K562 (cell line): ENCODE results near the gene PRDM16. TPM values are rescaled to one million over a fixed set of nuclear protein-coding genes. Genes with fewer than 3 reads are reported as not detected.

Source experiments
- ATAC-seq: fragments of 200-7000 bp; cut with Tn5 transposase; 3 replicates; pipeline ENCODE4 v1.9.1; 2020; ENCODE audit warnings: moderate library complexity
- BruUV-seq: library from RNA; stranded (reverse); fragments of 400-500 nt; replicated peaks from 2 replicates; lab custom pipeline; 2021; lab: Mats Ljungman, UMichigan
- CTCF ChIA-PET: fragments of 300-600 bp; formaldehyde crosslinking; extraction: SDS; loops from one replicate; lab custom pipeline; 2021; ENCODE audit warnings: low intra/inter-chr PET ratio; lab: Yijun Ruan, JAX
- POLR2A ChIA-PET: fragments of 300-600, 350-650 bp; sonication (Branson Sonifier 250); formaldehyde crosslinking; extraction: SDS; loops from one replicate; lab custom pipeline; 2021; ENCODE audit warnings: antibody characterized with exemption, inconsistent platforms; lab: Yijun Ruan, JAX
- DNase-seq, 4 experiments: peaks; one replicate each; pipeline versions ENCODE4 v3.0.0 to v3.0.0-alpha.2; 2011 to 2018; ENCODE audit warnings: low spot score in 3 of 4, mixed read lengths in 3 of 4; ENCODE audit errors: extremely low read depth in 1 of 4
- FAIRE-seq: peaks from 2 replicates; lab custom pipeline; 2011; peaks lifted over from hg19 to GRCh38; lab: Jason Lieb, UNC
- H2AFZ ChIP-seq: 2 replicates; pipeline ENCODE4 v1.6.0; 2011; ENCODE audit warnings: low read depth, low read length, control low read depth, inconsistent platforms
- H3K27ac ChIP-seq: fragments of 200-600 bp; 3 replicates; pipeline ENCODE4 v1.8.0; 2011; ENCODE audit warnings: low read depth, mild to moderate bottlenecking, control low read depth, inconsistent platforms, low read length, moderate library complexity, mixed read lengths; ENCODE audit errors: extremely low read depth
- H3K27me3 ChIP-seq, 2 experiments: fragments of 300-600 bp in 1 of 2; 2 replicates in 1 of 2; 3 replicates in 1 of 2; pipeline versions ENCODE4 v1.6.0 to v1.8.0; 2011; ENCODE audit warnings: inconsistent platforms in 2 of 2, low read length in 2 of 2, mild to moderate bottlenecking in 1 of 2, mixed read lengths in 1 of 2, moderate library complexity in 1 of 2; ENCODE audit not compliant: control insufficient read depth in 2 of 2, insufficient read depth in 2 of 2
- H3K36me3 ChIP-seq: fragments of 300-600 bp; 3 replicates; pipeline ENCODE4 v1.8.0; 2011; ENCODE audit warnings: mild to moderate bottlenecking, low read length, inconsistent platforms; ENCODE audit not compliant: control insufficient read depth, insufficient read depth
- H3K4me1 ChIP-seq, 2 experiments: fragments of 200-600 bp in 1 of 2; replicated peaks in 1 of 2; 2 replicates in 1 of 2; 3 replicates in 1 of 2; pipeline versions ENCODE4 v1.5.1 to v1.8.0; 2011; ENCODE audit warnings: inconsistent platforms in 2 of 2, low read length in 2 of 2, mild to moderate bottlenecking in 1 of 2, mixed read lengths in 1 of 2, moderate library complexity in 1 of 2; ENCODE audit not compliant: control insufficient read depth in 2 of 2, insufficient read depth in 2 of 2
- H3K4me2 ChIP-seq: 2 replicates; pipeline ENCODE4 v1.6.1; 2011; ENCODE audit warnings: low read length, control low read depth, inconsistent platforms, mixed read lengths; ENCODE audit not compliant: insufficient read depth
- H3K4me3 ChIP-seq: fragments of 200-600 bp; sonication (generic), shearing (Covaris generic); 2 replicates; pipeline ENCODE4 v1.5.1; 2016; ENCODE audit warnings: control low read depth, inconsistent platforms
- H3K79me2 ChIP-seq: fragments of 200-600 bp; 3 replicates; pipeline ENCODE4 v1.8.0; 2011; ENCODE audit warnings: low read length, inconsistent platforms; ENCODE audit not compliant: control insufficient read depth, insufficient read depth
- H3K9ac ChIP-seq, 2 experiments: 2 replicates each; pipeline versions ENCODE4 v1.6.0 to v1.6.1; 2011; ENCODE audit warnings: low read depth in 2 of 2, low read length in 2 of 2, control low read depth in 1 of 2, inconsistent platforms in 1 of 2, mild to moderate bottlenecking in 1 of 2, mixed read lengths in 1 of 2; ENCODE audit not compliant: insufficient read depth in 1 of 2
- H3K9me1 ChIP-seq: one replicate; pipeline ENCODE4 v1.6.0; 2011; ENCODE audit warnings: inconsistent platforms, mild to moderate bottlenecking, low read length, moderate library complexity; ENCODE audit not compliant: control insufficient read depth, insufficient read depth
- H3K9me3 ChIP-seq: replicated peaks from 2 replicates; pipeline ENCODE4 v1.5.1; 2011; ENCODE audit warnings: low read depth, low read length, inconsistent platforms; ENCODE audit not compliant: control insufficient read depth, insufficient read depth
- H4K20me1 ChIP-seq: replicated peaks from 2 replicates; pipeline ENCODE4 v1.6.1; 2011; ENCODE audit warnings: low read length, inconsistent platforms, mixed read lengths; ENCODE audit not compliant: control insufficient read depth, insufficient read depth
- ARID1B ChIP-seq: fragments of 450-650 bp; IDR thresholded peaks from 2 replicates; pipeline ENCODE4 v1.6.1; 2016; ENCODE audit warnings: antibody characterized with exemption, mild to moderate bottlenecking, inconsistent platforms
- CEBPG ChIP-seq, 3 experiments: fragments of 200-800 bp in 1 of 3; sonication (Bioruptor generic) in 1 of 3; sonication (generic) in 1 of 3; formaldehyde crosslinking in 1 of 3; IDR thresholded peaks in 2 of 3; conservative IDR thresholded peaks in 1 of 3; 2 replicates each; pipeline versions ENCODE4 v1.6.1 to v1.8.0; 2016 to 2022; ENCODE audit warnings: missing compliant biosample characterization in 2 of 3, missing genetic modification characterization in 2 of 3, mild to moderate bottlenecking in 1 of 3, missing genetic modification reagents in 1 of 3
- E2F3 ChIP-seq: fragments of 250-450 bp; sonication (Bioruptor Pico); IDR thresholded peaks from 2 replicates; pipeline ENCODE4 v1.4.0; 2020; ENCODE audit warnings: mild to moderate bottlenecking
- EHMT2 ChIP-seq: fragments of 450-650 bp; IDR thresholded peaks from 2 replicates; pipeline ENCODE4 v1.6.1; 2018; ENCODE audit warnings: antibody characterized with exemption
- EP300 ChIP-seq: IDR thresholded peaks from 2 replicates; pipeline ENCODE4 v1.6.1; 2012; ENCODE audit warnings: low read length, improper control_type of control experiment
- EWSR1 ChIP-seq: fragments of 450-650 bp; IDR thresholded peaks from 2 replicates; pipeline ENCODE4 v1.6.1; 2018; ENCODE audit warnings: borderline replicate concordance, mild to moderate bottlenecking, low read depth, moderate library complexity; ENCODE audit not compliant: partially characterized antibody
- GATAD2A ChIP-seq: fragments of 450-650 bp; IDR thresholded peaks from 2 replicates; pipeline ENCODE4 v1.6.1; 2017
- HNRNPK ChIP-seq: fragments of 200-400 bp; formaldehyde crosslinking; IDR thresholded peaks from one replicate; pipeline ENCODE4 v1.6.1; 2018; ENCODE audit warnings: mild to moderate bottlenecking, low read depth, low read length; ENCODE audit not compliant: poor library complexity, severe bottlenecking
- KDM2B ChIP-seq: fragments of 250-450 bp; sonication (Bioruptor Pico); IDR thresholded peaks from 2 replicates; pipeline ENCODE4 v1.8.0; 2021; ENCODE audit warnings: mild to moderate bottlenecking, moderate library complexity
- MYC ChIP-seq, 2 experiments: fragments of 250-450 bp in 1 of 2; sonication (Bioruptor Pico) in 1 of 2; IDR thresholded peaks; 2 replicates each; pipeline versions ENCODE4 v1.5.1 to v1.6.1; 2012 to 2021; ENCODE audit warnings: low read depth in 2 of 2, borderline replicate concordance in 1 of 2, improper control_type of control experiment in 1 of 2, low read length in 1 of 2, mild to moderate bottlenecking in 1 of 2, moderate library complexity in 1 of 2
- NFIC ChIP-seq: fragments of 450-650 bp; IDR thresholded peaks from 2 replicates; pipeline ENCODE4 v1.6.1; 2017; ENCODE audit warnings: mild to moderate bottlenecking, inconsistent platforms
- SP1 ChIP-seq: sonication (generic); formaldehyde crosslinking; IDR thresholded peaks from 2 replicates; pipeline ENCODE4 v1.8.1; 2022; ENCODE audit warnings: mild to moderate bottlenecking, missing genetic modification reagents
- ZC3H4 ChIP-seq: sonication (generic); formaldehyde crosslinking; IDR thresholded peaks from 2 replicates; pipeline ENCODE4 v1.9.0; 2021; ENCODE audit warnings: missing genetic modification reagents, borderline replicate concordance
- WGBS: fragments of 100-300 bp; shearing (Covaris generic); methylation state at CpG from one replicate; pipeline ENCODE4 v1.1.6; 2016; ENCODE audit warnings: low coverage, mixed read lengths; ENCODE audit not compliant: insufficient coverage; ENCODE audit errors: missing lambda C conversion rate; 5-methylcytosine and 5-hydroxymethylcytosine counted together
- in situ Hi-C: fragments of 300-500 bp; cut with MboI; formaldehyde crosslinking; loops from 4 replicates; pipeline ENCODE4 v1.15.0; 2018; ENCODE audit warnings: inconsistent platforms, mixed read lengths
- intact Hi-C: fragments of 100-400 bp; cut with micrococcal nuclease; formaldehyde crosslinking; loops from 2 replicates; pipeline ENCODE4 v1.14.2; 2022
- polyA plus RNA-seq, 8 experiments: library from polyadenylated mRNA; depleted of rRNA in 4 of 8; stranded (reverse) in 5 of 8; unstranded in 3 of 8; fragments of >200 nt; fragmentation: Nextera tagmentation in 2 of 8; fragmentation: Illumina TruSeq in 1 of 8; extraction: Ambion mirVana in 2 of 8; extraction: Trizol in 1 of 8; gene quantifications; 2 replicates each; pipeline versions ENCODE4 v1.2.1 to v1.2.3, GENCODE V29; 2011 to 2014; ENCODE audit warnings: inconsistent platforms in 1 of 8, missing spikeins in 1 of 8
- total RNA-seq, 7 experiments: library from RNA; depleted of rRNA in 6 of 7; stranded (reverse); fragments of >200 nt in 6 of 7; fragmentation: Illumina TruSeq in 2 of 7; extraction: Trizol in 2 of 7; gene quantifications; 2 replicates each; pipeline versions ENCODE4 v1.2.1 to v1.2.3, GENCODE V29; 2011 to 2021; ENCODE audit warnings: low replicate concordance in 1 of 7

Gene PRDM16
- total and polyA plus RNA-seq, 9 of the 15 experiments (the other 6 are each of a cell fraction or from before 2014, with no cell fraction given) = 0.10 to 0.27 TPM; not detected in 7

DNA sequence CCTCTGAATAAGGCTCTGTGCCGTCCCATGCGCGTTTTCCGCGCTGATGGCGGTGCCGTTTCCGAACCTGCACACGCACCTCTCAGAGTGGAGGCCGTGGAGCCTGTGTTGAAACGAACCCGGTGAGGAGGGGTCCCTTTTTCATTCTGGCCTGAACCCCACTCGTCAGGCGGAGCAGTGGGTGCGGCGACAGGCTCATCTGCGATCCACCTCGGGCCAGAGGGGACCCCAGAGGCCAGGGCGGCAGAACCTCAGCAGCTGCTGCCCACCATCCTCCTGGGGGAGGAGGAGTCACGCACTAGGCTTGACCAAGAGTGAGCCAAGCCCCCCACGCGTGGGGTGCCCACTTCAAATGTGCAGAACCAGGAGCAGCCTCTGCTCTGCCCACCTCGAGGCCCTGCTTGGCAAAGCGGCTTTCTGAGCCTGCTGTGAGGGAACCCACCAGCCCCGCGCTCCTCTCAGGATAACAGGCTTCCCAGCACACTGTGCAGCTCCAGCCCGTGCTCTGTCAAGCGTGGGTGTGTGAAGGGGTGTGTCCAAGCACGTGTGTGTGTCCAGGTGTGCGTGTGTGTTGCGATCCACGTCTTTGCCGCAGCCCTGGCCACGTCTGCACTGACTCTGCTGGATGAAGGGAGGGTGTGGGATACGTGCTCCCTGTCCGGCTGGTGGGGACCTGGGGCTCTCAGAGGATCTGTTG is 6.8 kb downstream of the PRDM16 start:
- H3K9ac ChIP-seq = no peak overlapping the region; a peak in 1 of 4 replicates
- H3K9me3 ChIP-seq = no peaks in the 10 kb centered on the region
- peaks cover 17% of the 10 kb centered on the region for H4K20me1 ChIP-seq
- H3K9me1 ChIP-seq = no peaks in the 10 kb centered on the region
- ChIA-PET POLR2A (no interaction called here), CTCF (no interaction called here)
- no peak overlapping the region for H3K4me2 ChIP-seq
- no peaks in the 10 kb centered on the region for H3K79me2 ChIP-seq
- H3K4me3 ChIP-seq = no peak overlapping the region
- 4% methylated on average over 35 of the region's 36 CpGs for WGBS
- in situ Hi-C loops (no loop called here), intact Hi-C loops (no loop called here)
- no peaks in the 10 kb centered on the region for H3K36me3 ChIP-seq
- H3K4me1 ChIP-seq = peaks cover 0 to 5% of the 10 kb centered on the region in 2 experiments; a peak in 1 of 5 replicates
- no peak for ATAC-seq
- FAIRE-seq = no peak
- no TSS peak for BruUV-seq
- peaks cover 47 to 75% of the 10 kb centered on the region in 2 experiments for H3K27me3 ChIP-seq
- no peak overlapping the region for H2AFZ ChIP-seq
- DNase-seq = no peak
- no peak overlapping the region for H3K27ac ChIP-seq
- TF ChIP-seq CEBPG (CRISPR knock-in tag; IDR thresholded peaks at IDR 0.05) (no peak), CEBPG (tag; conservative IDR thresholded peaks at IDR 0.05 in 1 of 2, IDR thresholded peaks at IDR 0.05 in 1 of 2) (no peak), NFIC (no peak), E2F3 (no peak), GATAD2A (no peak), SP1 (CRISPR knock-in tag) (no peak), ZC3H4 (CRISPR knock-in tag) (no peak), HNRNPK (no peak), MYC (IDR thresholded peaks at IDR 0.05; ENCODE audit: low read depth, low read length) (no peak), MYC (CRISPR knock-in tag; IDR thresholded peaks at IDR 0.05; ENCODE audit: borderline replicate concordance, low read depth) (no peak), EWSR1 (no peak), ARID1B (no peak), EHMT2 (no peak), KDM2B (no peak), EP300 (no peak)
